Naive thymus-derived CD4-positive, alpha-beta T cell (primary cell): ENCODE measurements around the gene ZACN. TPM values are rescaled to one million over a fixed set of nuclear protein-coding genes. Genes with fewer than 3 reads are reported as not detected.

ENCODE experiments used
- ATAC-seq: fragments of 150-1000 bp; cut with Tn5 transposase; 2 replicates; pipeline ENCODE4 v1.10.0; 2021; ENCODE audit warnings: mild to moderate bottlenecking, moderate library complexity
- CTCF ChIA-PET: fragments of 350-600 bp; sonication (Branson Sonifier 250); formaldehyde crosslinking; loops from one replicate; lab custom pipeline; 2021; ENCODE audit warnings: antibody characterized with exemption; lab: Charles Lee
- POLR2A ChIA-PET: fragments of 350-600 bp; sonication (Branson Sonifier 250); formaldehyde crosslinking; loops from one replicate; lab custom pipeline; 2021; ENCODE audit warnings: antibody characterized with exemption, inconsistent platforms; lab: Charles Lee
- DNase-seq, 9 donors: peaks; one replicate each; pipeline versions ENCODE4 v3.0.0 to v3.0.0-alpha.2; 2020 to 2022; ENCODE audit warnings: mixed read lengths in 1 of 9
- H3K27ac ChIP-seq: one replicate; pipeline ENCODE4 v1.7.0; 2013; ENCODE audit warnings: mild to moderate bottlenecking, low read depth, low read length, moderate library complexity
- H3K27me3 ChIP-seq, 2 donors: one replicate each; pipeline ENCODE4 v1.7.0; 2013; ENCODE audit warnings: low read length in 2 of 2, mild to moderate bottlenecking in 2 of 2, moderate library complexity in 2 of 2; ENCODE audit not compliant: control insufficient read depth in 2 of 2, insufficient read depth in 2 of 2
- H3K36me3 ChIP-seq, 3 experiments: 1 replicate in 2 of 3; 2 replicates in 1 of 3; pipeline ENCODE4 v1.7.0; 2013; ENCODE audit warnings: low read length in 3 of 3, mild to moderate bottlenecking in 3 of 3, moderate library complexity in 1 of 3; ENCODE audit not compliant: insufficient read depth in 3 of 3, control insufficient read depth in 2 of 3
- H3K4me1 ChIP-seq, 2 donors: one replicate each; pipeline ENCODE4 v1.7.0; 2013; ENCODE audit warnings: low read length in 2 of 2, mild to moderate bottlenecking in 2 of 2, moderate library complexity in 1 of 2; ENCODE audit not compliant: control insufficient read depth in 2 of 2, insufficient read depth in 2 of 2
- H3K4me3 ChIP-seq: 2 replicates; pipeline ENCODE4 v1.7.0; 2013; ENCODE audit warnings: mild to moderate bottlenecking, low read length
- H3K9me3 ChIP-seq, 3 experiments: 1 replicate in 2 of 3; 2 replicates in 1 of 3; pipeline ENCODE4 v1.7.0; 2013; ENCODE audit warnings: low read length in 3 of 3; ENCODE audit not compliant: control insufficient read depth in 2 of 3
- H3K27ac Mint-ChIP-seq, 9 donors: one replicate each; pipeline ENCODE4 v1.8.0; 2020 to 2022; ENCODE audit warnings: mixed read lengths in 9 of 9, mild to moderate bottlenecking in 8 of 9, moderate library complexity in 5 of 9, inconsistent platforms in 2 of 9
- H3K27me3 Mint-ChIP-seq, 5 donors: one replicate each; pipeline ENCODE4 v1.8.0; 2021 to 2022; ENCODE audit warnings: mixed read lengths in 5 of 5, mild to moderate bottlenecking in 1 of 5
- H3K36me3 Mint-ChIP-seq, 5 donors: one replicate each; pipeline ENCODE4 v1.8.0; 2020 to 2022; ENCODE audit warnings: mixed read lengths in 5 of 5, mild to moderate bottlenecking in 3 of 5, inconsistent platforms in 1 of 5
- H3K4me1 Mint-ChIP-seq, 7 donors: one replicate each; pipeline ENCODE4 v1.8.0; 2020 to 2022; ENCODE audit warnings: mixed read lengths in 7 of 7, mild to moderate bottlenecking in 3 of 7, inconsistent platforms in 1 of 7
- H3K4me3 Mint-ChIP-seq, 10 donors: one replicate each; pipeline ENCODE4 v1.8.0; 2020 to 2022; ENCODE audit warnings: mild to moderate bottlenecking in 10 of 10, mixed read lengths in 10 of 10, moderate library complexity in 6 of 10, inconsistent platforms in 2 of 10
- H3K9me3 Mint-ChIP-seq, 11 donors: one replicate each; pipeline ENCODE4 v1.8.0; 2020 to 2022; ENCODE audit warnings: mixed read lengths in 11 of 11, mild to moderate bottlenecking in 4 of 11, inconsistent platforms in 1 of 11, moderate library complexity in 1 of 11
- intact Hi-C, 2 donors: fragments of 100-400 bp; cut with micrococcal nuclease; formaldehyde crosslinking; loops; one replicate each; pipeline ENCODE4 v1.15.1; 2023
- polyA plus RNA-seq, 2 donors: library from polyadenylated mRNA; unstranded; fragments of 300-500 nt; fragmentation: Illumina TruSeq; gene quantifications; one replicate each; pipeline ENCODE4 v1.2.3, GENCODE V29; 2021
- total RNA-seq, 6 experiments: library from RNA in 5 of 6; stranded (reverse) in 5 of 6; gene quantifications; 1 replicate in 5 of 6; 2 replicates in 1 of 6; pipeline ENCODE4 v1.2.3 and lab custom pipeline; 2021 to 2026

The ZACN gene
- total and polyA plus RNA-seq, 7 experiments from 2014 or later: 0.24 to 4.6 (median 0.72) TPM; not detected in 1

GRCh38 chr17:76074390-76075363, 4.3 kb upstream of the ZACN start, which contains the start of gene GALR2:
Gene GALR2, plus strand, starts transcription at chr17:76074781. Its CDS starts 103 bp downstream, at chr17:76074884.
- ATAC-seq (no peak), DNase-seq (peak in 1 of 9 donors; percentile 25)
- ChIA-PET CTCF (no interaction called here), POLR2A (interaction anchor here (0.8 to 3.5 kb wide), 4 partner anchors 9 to 29 kb away, joined by 3 to 12 read pairs (median 4); partner anchors contain the start of gene EXOC7)
- Histone ChIP-seq H3K4me3 (peak within 1 kb of the TSS; percentile 53), H3K4me1 (peaks cover 10 to 50% of the 10 kb centered on the region in 2 donors), H3K9me3 (no peaks in the 10 kb centered on the region), H3K36me3 (peaks cover 0 to 7% (median 0%) of the 10 kb centered on the region in 3 experiments), H3K27me3 (peaks cover 13 to 14% of the 10 kb centered on the region in 2 donors), H3K27ac (no peak within 1 kb of the TSS)
- peak within 1 kb of the TSS; percentile 78 to 97 (median 84) for H3K4me3 Mint-ChIP-seq
- H3K36me3 Mint-ChIP-seq: peaks cover 0 to 5% (median 4%) of the 10 kb centered on the region in 5 donors
- intact Hi-C loops: loop anchor here in 1 of 2 donors (10.0 kb wide), 1 partner anchor 1880 kb away; the partner anchor contains the start of gene TNRC6C
- peaks cover 17 to 59% (median 28%) of the 10 kb centered on the region in 5 donors for H3K27me3 Mint-ChIP-seq
- H3K27ac Mint-ChIP-seq: peak within 1 kb of the TSS in 8 of 9 donors; percentile 14 to 96 (median 69)
- H3K4me1 Mint-ChIP-seq: peaks cover 33 to 74% (median 59%) of the 10 kb centered on the region in 7 donors
- H3K9me3 Mint-ChIP-seq: no peaks in the 10 kb centered on the region

DNA sequence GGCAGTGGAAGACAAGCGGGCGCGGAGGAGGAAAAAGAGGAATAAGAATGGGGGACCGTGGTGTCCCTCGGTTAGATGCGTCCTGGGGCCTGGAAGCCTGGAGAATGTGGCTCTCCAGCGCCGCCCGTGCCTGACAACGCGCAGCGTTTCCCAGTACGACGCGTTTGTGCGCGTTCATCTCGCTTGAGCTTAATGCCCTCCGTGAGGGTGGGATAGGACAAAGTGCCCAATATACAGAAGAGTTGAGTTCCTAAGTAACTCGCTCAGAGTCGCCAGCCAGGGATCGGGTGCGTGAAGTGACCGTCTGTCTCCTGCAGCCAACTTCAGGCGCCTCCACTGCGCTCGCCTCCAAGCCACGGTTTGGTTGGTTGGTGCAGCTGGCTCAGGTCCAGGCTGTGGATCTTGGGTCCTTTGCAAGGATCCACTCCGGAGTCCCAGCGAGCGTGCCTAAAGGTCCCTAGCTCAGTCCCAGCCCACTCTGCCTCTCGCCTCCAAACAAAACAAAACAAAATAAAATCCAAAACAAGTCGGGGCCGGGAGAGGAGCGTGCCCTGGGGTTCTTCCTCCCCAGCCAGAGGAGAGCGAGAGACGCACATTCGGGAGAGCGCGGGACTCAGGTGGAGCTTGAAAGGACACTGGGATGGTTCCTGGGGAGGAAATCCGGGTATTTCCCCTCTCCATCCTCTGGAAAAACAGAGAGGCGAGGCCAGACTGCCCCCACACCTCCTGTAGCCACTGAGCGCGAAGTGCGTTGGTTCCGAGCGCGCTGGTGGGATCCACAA, 3.4 kb upstream of the ZACN start:
- Mint-ChIP-seq H3K27me3 (peaks cover 17 to 62% (median 28%) of the 10 kb centered on the region in 5 donors), H3K36me3 (peaks cover 0 to 5% (median 4%) of the 10 kb centered on the region in 5 donors), H3K4me1 (peaks cover 32 to 72% (median 57%) of the 10 kb centered on the region in 7 donors), H3K9me3 (no peaks in the 10 kb centered on the region), H3K4me3 (peak overlapping the region; percentile 82 to 95 (median 86)), H3K27ac (peak overlapping the region in 8 of 9 donors; percentile 14 to 96 (median 69))
- peaks cover 10 to 47% of the 10 kb centered on the region in 2 donors for H3K4me1 ChIP-seq
- ChIA-PET CTCF (no interaction called here), POLR2A (interaction anchor here (0.6 to 3.5 kb wide), 6 partner anchors 9 to 829 kb away, joined by 3 to 12 read pairs (median 4); partner anchors contain the start of gene EXOC7)
- no peak for ATAC-seq
- H3K9me3 ChIP-seq: no peaks in the 10 kb centered on the region
- peak overlapping the region; percentile 53 for H3K4me3 ChIP-seq
- intact Hi-C loops: loop anchor here in 1 of 2 donors (10.0 kb wide), 1 partner anchor 1879 kb away; the partner anchor contains the start of gene TNRC6C
- peaks cover 13 to 14% of the 10 kb centered on the region in 2 donors for H3K27me3 ChIP-seq
- H3K27ac ChIP-seq: no peak overlapping the region
- peak in 2 of 9 donors; percentile 34 to 37 for DNase-seq
- H3K36me3 ChIP-seq: peaks cover 0 to 7% (median 0%) of the 10 kb centered on the region in 3 experiments

DNA sequence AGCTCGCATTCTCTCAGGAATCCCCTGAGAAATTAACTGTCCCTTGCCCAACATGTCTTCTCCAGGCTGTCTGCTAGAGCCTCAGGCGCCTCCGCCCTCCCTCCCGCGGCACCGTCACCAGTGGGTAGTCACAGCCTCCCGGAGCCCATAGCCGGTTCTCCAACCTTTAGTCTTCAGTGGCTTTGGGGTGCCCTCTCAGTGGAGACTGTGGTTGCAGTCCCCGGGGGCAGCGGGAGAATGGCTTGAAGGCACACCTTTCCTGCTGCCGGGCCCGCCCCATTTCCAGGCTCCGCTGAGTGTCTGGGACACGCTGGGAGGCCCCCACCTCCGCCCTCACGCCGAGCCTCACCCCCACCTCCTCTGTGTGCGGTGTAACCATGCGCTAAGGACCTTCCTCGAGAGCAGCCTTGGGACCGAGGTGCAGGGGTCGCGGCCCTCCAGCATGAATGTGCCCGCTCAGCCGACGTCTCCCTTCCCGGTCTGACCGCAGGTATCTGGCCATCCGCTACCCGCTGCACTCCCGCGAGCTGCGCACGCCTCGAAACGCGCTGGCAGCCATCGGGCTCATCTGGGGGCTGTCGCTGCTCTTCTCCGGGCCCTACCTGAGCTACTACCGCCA, 2.7 kb upstream of the ZACN start:
- CTCF ChIA-PET: no interaction called here
- Histone ChIP-seq H3K4me3 (peak overlapping the region; percentile 53), H3K4me1 (peaks cover 5 to 41% of the 10 kb centered on the region in 2 donors), H3K27me3 (peaks cover 13 to 14% of the 10 kb centered on the region in 2 donors), H3K36me3 (peaks cover 0 to 7% (median 0%) of the 10 kb centered on the region in 3 experiments), H3K27ac (no peak overlapping the region), H3K9me3 (no peaks in the 10 kb centered on the region)
- peak in 3 of 9 donors; percentile 29 to 37 (median 33) for DNase-seq
- Mint-ChIP-seq H3K4me3 (peak overlapping the region; percentile 83 to 95 (median 86)), H3K9me3 (no peaks in the 10 kb centered on the region), H3K27me3 (peaks cover 17 to 62% (median 28%) of the 10 kb centered on the region in 5 donors), H3K36me3 (peaks cover 0 to 5% (median 4%) of the 10 kb centered on the region in 5 donors), H3K27ac (peak overlapping the region in 8 of 9 donors; percentile 52 to 97 (median 90)), H3K4me1 (peaks cover 27 to 70% (median 50%) of the 10 kb centered on the region in 7 donors)
- intact Hi-C loops: loop anchor here in 1 of 2 donors (10.0 kb wide), 1 partner anchor 1879 kb away; the partner anchor contains the start of gene TNRC6C
- POLR2A ChIA-PET: interaction anchor here (2.1 to 3.5 kb wide), 2 partner anchors 10 to 27 kb away, joined by 5 to 12 read pairs; partner anchors contain the start of gene EXOC7
- ATAC-seq: no peak

DNA sequence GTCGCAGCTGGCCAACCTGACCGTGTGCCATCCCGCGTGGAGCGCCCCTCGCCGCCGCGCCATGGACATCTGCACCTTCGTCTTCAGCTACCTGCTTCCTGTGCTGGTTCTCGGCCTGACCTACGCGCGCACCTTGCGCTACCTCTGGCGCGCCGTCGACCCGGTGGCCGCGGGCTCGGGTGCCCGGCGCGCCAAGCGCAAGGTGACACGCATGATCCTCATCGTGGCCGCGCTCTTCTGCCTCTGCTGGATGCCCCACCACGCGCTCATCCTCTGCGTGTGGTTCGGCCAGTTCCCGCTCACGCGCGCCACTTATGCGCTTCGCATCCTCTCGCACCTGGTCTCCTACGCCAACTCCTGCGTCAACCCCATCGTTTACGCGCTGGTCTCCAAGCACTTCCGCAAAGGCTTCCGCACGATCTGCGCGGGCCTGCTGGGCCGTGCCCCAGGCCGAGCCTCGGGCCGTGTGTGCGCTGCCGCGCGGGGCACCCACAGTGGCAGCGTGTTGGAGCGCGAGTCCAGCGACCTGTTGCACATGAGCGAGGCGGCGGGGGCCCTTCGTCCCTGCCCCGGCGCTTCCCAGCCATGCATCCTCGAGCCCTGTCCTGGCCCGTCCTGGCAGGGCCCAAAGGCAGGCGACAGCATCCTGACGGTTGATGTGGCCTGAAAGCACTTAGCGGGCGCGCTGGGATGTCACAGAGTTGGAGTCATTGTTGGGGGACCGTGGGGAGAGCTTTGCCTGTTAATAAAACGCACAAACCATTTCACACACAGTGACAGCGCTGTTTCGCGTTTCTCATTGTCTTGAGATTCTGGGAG, 2.0 kb upstream of the ZACN start:
- Histone ChIP-seq H3K4me1 (peaks cover 5 to 41% of the 10 kb centered on the region in 2 donors), H3K27ac (peak overlapping the region; percentile 36), H3K27me3 (peaks cover 13 to 14% of the 10 kb centered on the region in 2 donors), H3K4me3 (peak overlapping the region; percentile 53), H3K9me3 (no peaks in the 10 kb centered on the region), H3K36me3 (peaks cover 0 to 5% (median 0%) of the 10 kb centered on the region in 3 experiments)
- peaks cover 17 to 62% (median 28%) of the 10 kb centered on the region in 5 donors for H3K27me3 Mint-ChIP-seq
- DNase-seq (peak; percentile 40 to 86 (median 73)), ATAC-seq (peak; percentile 66)
- H3K9me3 Mint-ChIP-seq: no peaks in the 10 kb centered on the region
- H3K4me3 Mint-ChIP-seq: peak overlapping the region; percentile 83 to 95 (median 86)
- peaks cover 27 to 63% (median 43%) of the 10 kb centered on the region in 7 donors for H3K4me1 Mint-ChIP-seq
- peak overlapping the region in 8 of 9 donors; percentile 52 to 97 (median 92) for H3K27ac Mint-ChIP-seq
- POLR2A ChIA-PET: interaction anchor here (0.7 to 3.5 kb wide), 3 partner anchors 11 to 62 kb away, joined by 3 to 12 read pairs (median 5); partner anchors contain the start of gene EXOC7
- intact Hi-C loops: loop anchor here in 1 of 2 donors (10.0 kb wide), 1 partner anchor 1878 kb away; the partner anchor contains the start of gene TNRC6C
- CTCF ChIA-PET: interaction anchor here (0.6 kb wide), 1 partner anchor 76 kb away, joined by 3 read pairs; no protein-coding TSS in a partner anchor
- H3K36me3 Mint-ChIP-seq: peaks cover 0 to 5% (median 4%) of the 10 kb centered on the region in 5 donors
